Stimulated activated CD4-positive, alpha-beta T cell treated with anti-CD3 and anti-CD28 coated beads, Interleukin-2, amount 100 ng/mL, for 48 hours (primary cell): ENCODE results near the gene CLEC4G.

Experiments used
- DNase-seq, 2 donors: peaks; one replicate each; pipeline ENCODE4 v3.0.0-alpha.2; 2020

CLEC4G gene

GRCh38 chr19:7720351-7720750 lies 11.6 kb downstream of the CLEC4G start:
- DNase-seq: no peak

GRCh38 chr19:7718668-7719067 lies 13.2 kb downstream of the CLEC4G start:
- DNase-seq: no peak

- DNase-seq: no peak
These were observed 15.1 kb downstream of the CLEC4G start for GRCh38 chr19:7716762-7717161.

- no peak for DNase-seq
These were observed 16.2 kb downstream of the CLEC4G start for GRCh38 chr19:7715671-7716070.

- DNase-seq: no peak
These were observed 21.3 kb downstream of the CLEC4G start for GRCh38 chr19:7710616-7711015.

GRCh38 chr19:7709932-7710460 lies 21.9 kb downstream of the CLEC4G start:
- DNase-seq: no peak

GRCh38 chr19:7706955-7707456 lies 24.9 kb downstream of the CLEC4G start:
- DNase-seq: no peak

- no peak for DNase-seq
These were observed 25.5 kb downstream of the CLEC4G start for GRCh38 chr19:7706188-7706954.

GRCh38 chr19:7705387-7706187 lies 26.3 kb downstream of the CLEC4G start:
- DNase-seq: peak; percentile 56 to 61

- DNase-seq: no peak
These were observed 27.4 kb downstream of the CLEC4G start for GRCh38 chr19:7704280-7705060.

- DNase-seq: no peak
These were observed 28.6 kb downstream of the CLEC4G start for GRCh38 chr19:7703332-7703731.

- no peak for DNase-seq
These were observed 30.1 kb downstream of the CLEC4G start, which contains the start of gene FCER2 for GRCh38 chr19:7701654-7702457. Gene FCER2 (minus strand): TSS chr19:7702131. CDS start chr19:7699760, 2,371 bp downstream.

GRCh38 chr19:7701049-7701653 lies 30.8 kb downstream of the CLEC4G start:
- no peak for DNase-seq

GRCh38 chr19:7699417-7700401 lies 32.2 kb downstream of the CLEC4G start:
- DNase-seq: peak; percentile 49 to 52

- DNase-seq: no peak
These were observed 32.9 kb downstream of the CLEC4G start for GRCh38 chr19:7699003-7699402.

- no peak for DNase-seq
These were observed 33.3 kb downstream of the CLEC4G start for GRCh38 chr19:7698583-7698982.

- DNase-seq: no peak
These were observed 34.1 kb downstream of the CLEC4G start for GRCh38 chr19:7697721-7698287.

- no peak for DNase-seq
These were observed 37.4 kb downstream of the CLEC4G start for GRCh38 chr19:7694499-7694898.

- DNase-seq: no peak
These were observed 39.4 kb downstream of the CLEC4G start for GRCh38 chr19:7692417-7693088.
